Panc1 (cell line): ENCODE results near the gene ZNF248.

ENCODE experiments used
- CTCF ChIP-seq: fragments of 450-650 bp; IDR thresholded peaks from 2 replicates; pipeline ENCODE4 v1.5.1; 2017; ENCODE audit warnings: mild to moderate bottlenecking
- POLR2AphosphoS5 ChIP-seq: IDR thresholded peaks from 2 replicates; pipeline ENCODE4 v1.6.1; 2012; ENCODE audit warnings: mild to moderate bottlenecking, low read depth, low read length, moderate library complexity
- REST ChIP-seq, 2 experiments: IDR thresholded peaks; 2 replicates each; pipeline ENCODE4 v1.6.1; 2011 to 2012; ENCODE audit warnings: low read depth in 2 of 2, control low read depth in 1 of 2, low read length in 1 of 2, mild to moderate bottlenecking in 1 of 2, moderate library complexity in 1 of 2; ENCODE audit not compliant: insufficient read depth in 1 of 2
- SIN3A ChIP-seq: IDR thresholded peaks from 2 replicates; pipeline ENCODE4 v1.6.1; 2012; ENCODE audit warnings: low read depth, mild to moderate bottlenecking, low read length, moderate library complexity, borderline replicate concordance; ENCODE audit not compliant: insufficient read depth
- TCF7L2 ChIP-seq: IDR thresholded peaks from 2 replicates; pipeline ENCODE4 v1.6.1; 2011; ENCODE audit warnings: mild to moderate bottlenecking, low read depth, low read length, inconsistent platforms

- no peak for TF ChIP-seq CTCF
- TF ChIP-seq POLR2AphosphoS5 = no peak
- no peak for TF ChIP-seq TCF7L2
- TF ChIP-seq REST (IDR thresholded peaks at IDR 0.05; ENCODE audit: insufficient read depth in 1 of 2, low read depth in 2 of 2, low read length in 1 of 2) = no peak
- no peak for TF ChIP-seq SIN3A
These were observed 38.3 kb upstream of the ZNF248 start for GRCh38 chr10:37895674-37896073.
